ENCODE data around the gene SYNPO. TPM values are rescaled to one million over a fixed set of nuclear protein-coding genes. Genes with fewer than 3 reads are reported as not detected.
A peak's percentile ranks its signal among the peaks of the same experiment; 100 is the strongest.

Gene SYNPO
- total and polyA plus RNA-seq, 2 donors from 2014 or later, result 46.3 to 87.6 TPM

DNA sequence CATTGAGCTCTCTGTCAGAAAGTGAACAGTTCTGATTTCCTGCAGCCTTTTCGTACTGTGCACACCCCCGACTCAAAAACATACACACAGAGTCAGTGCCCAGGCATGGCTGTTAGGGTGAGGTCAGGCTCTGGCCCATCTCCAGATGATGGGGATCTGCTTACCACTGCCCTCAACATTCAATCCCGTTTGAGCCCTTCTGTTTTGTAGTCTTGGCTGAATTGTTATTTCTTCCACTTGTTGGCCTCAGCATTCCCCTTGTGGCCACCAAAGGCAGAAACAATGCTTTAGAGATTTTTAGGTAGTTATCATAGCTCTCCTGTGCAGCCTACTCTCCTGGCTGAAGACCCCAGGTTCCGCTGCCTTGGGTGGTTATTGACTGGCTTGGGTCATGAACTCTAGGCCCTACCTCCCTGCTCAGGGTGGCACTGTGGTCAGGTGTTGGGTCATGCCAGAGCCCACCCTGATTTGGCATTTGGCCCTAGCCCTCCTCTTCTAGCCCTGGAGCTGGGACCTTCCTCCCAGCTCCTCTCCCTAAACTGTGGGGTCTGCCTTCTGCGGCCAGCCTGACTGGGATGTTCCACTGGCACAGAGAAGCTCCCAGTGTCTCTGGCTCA, 12.8 kb downstream of the SYNPO start:
- H3K27ac ChIP-seq (ENCODE audit: low read depth in 2 of 2, low read length in 2 of 2), result no peak overlapping the region
- intact Hi-C loops (cut with DNase I), result loop anchor here (10.0 kb wide), 1 partner anchor 68 kb away; no protein-coding TSS in a partner anchor
- no peak overlapping the region for H3K4me3 ChIP-seq (ENCODE audit: low read length in 3 of 3)
- DNase-seq, result peak in 1 of 5 donors; percentile 33
- TF ChIP-seq, protein P1, sequence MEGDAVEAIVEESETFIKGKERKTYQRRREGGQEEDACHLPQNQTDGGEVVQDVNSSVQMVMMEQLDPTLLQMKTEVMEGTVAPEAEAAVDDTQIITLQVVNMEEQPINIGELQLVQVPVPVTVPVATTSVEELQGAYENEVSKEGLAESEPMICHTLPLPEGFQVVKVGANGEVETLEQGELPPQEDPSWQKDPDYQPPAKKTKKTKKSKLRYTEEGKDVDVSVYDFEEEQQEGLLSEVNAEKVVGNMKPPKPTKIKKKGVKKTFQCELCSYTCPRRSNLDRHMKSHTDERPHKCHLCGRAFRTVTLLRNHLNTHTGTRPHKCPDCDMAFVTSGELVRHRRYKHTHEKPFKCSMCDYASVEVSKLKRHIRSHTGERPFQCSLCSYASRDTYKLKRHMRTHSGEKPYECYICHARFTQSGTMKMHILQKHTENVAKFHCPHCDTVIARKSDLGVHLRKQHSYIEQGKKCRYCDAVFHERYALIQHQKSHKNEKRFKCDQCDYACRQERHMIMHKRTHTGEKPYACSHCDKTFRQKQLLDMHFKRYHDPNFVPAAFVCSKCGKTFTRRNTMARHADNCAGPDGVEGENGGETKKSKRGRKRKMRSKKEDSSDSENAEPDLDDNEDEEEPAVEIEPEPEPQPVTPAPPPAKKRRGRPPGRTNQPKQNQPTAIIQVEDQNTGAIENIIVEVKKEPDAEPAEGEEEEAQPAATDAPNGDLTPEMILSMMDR (IDR thresholded peaks at IDR 0.05; ENCODE audit: borderline replicate concordance, extremely low read depth, insufficient read depth), result peak; percentile 20
- FAIRE-seq, result no peak
- H3K9me3 ChIP-seq (ENCODE audit: control insufficient read depth in 2 of 3, insufficient read depth in 1 of 3, low read length in 3 of 3), result no peaks in the 10 kb centered on the region
- H3K4me1 ChIP-seq (ENCODE audit: control insufficient read depth in 2 of 3, insufficient read depth in 2 of 3, low read depth in 1 of 3, low read length in 3 of 3), result peaks cover 0 to 12% (median 8%) of the 10 kb centered on the region in 3 donors
- no peaks in the 10 kb centered on the region for H3K27me3 ChIP-seq (ENCODE audit: control insufficient read depth, insufficient read depth, low read length)
- peaks cover 0 to 10% (median 7%) of the 10 kb centered on the region in 3 donors for H3K36me3 ChIP-seq (ENCODE audit: control insufficient read depth in 2 of 3, insufficient read depth in 3 of 3, low read length in 3 of 3)
- no peak overlapping the region for H3K9ac ChIP-seq (ENCODE audit: low read length in 3 of 3)

DNA sequence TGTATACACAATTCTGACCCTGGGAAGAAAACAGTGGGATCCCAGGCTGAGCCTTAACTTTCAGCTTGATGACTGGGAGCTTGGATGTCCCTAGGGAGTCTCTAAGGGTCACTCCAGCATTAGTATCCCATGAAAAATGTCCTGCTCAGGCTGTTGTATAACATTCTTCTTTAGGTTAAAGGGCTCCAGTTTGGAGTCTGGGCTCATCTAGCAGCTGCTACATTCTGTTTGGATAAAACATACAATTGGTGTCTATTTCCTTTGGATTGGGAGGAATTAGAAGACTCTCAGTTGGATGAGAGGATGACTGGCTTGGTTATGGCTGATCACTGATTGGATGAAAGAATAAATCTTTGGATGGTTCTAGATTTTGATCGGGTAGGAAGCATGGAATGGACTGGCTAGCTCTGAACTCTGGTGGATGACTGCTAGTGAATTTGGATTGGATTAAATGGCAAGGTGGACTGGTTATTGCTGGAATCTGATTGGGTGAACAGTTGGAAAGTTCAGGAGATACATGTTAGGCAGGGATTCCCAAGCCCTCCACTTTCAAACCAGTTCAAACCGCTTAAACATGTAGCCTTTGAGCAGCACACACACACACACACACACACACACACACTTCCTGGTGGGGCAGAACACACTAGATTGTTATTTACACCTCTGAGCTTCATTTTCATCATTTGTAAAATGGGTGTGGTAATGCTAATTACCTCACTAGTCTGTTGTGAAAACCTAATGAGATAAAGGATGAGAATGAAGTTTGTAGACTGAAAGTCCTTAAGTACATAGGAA, 13.5 kb downstream of the SYNPO start:
- Histone ChIP-seq H3K4me1 (ENCODE audit: control insufficient read depth in 2 of 3, insufficient read depth in 2 of 3, low read depth in 1 of 3, low read length in 3 of 3) (peaks cover 0 to 12% (median 5%) of the 10 kb centered on the region in 3 donors), H3K4me3 (ENCODE audit: low read length in 3 of 3) (no peak overlapping the region), H3K27ac (ENCODE audit: low read depth in 2 of 2, low read length in 2 of 2) (no peak overlapping the region), H3K9me3 (ENCODE audit: control insufficient read depth in 2 of 3, insufficient read depth in 1 of 3, low read length in 3 of 3) (no peaks in the 10 kb centered on the region), H3K27me3 (ENCODE audit: control insufficient read depth, insufficient read depth, low read length) (no peaks in the 10 kb centered on the region), H3K36me3 (ENCODE audit: control insufficient read depth in 2 of 3, insufficient read depth in 3 of 3, low read length in 3 of 3) (peaks cover 0 to 7% (median 4%) of the 10 kb centered on the region in 3 donors), H3K9ac (ENCODE audit: low read length in 3 of 3) (no peak overlapping the region)
- DNase-seq, result peak in 1 of 5 donors; percentile 28
- intact Hi-C loops (cut with DNase I), result loop anchor here (10.0 kb wide), 1 partner anchor 69 kb away; no protein-coding TSS in a partner anchor
- TF ChIP-seq, protein P1 (IDR thresholded peaks at IDR 0.05; ENCODE audit: borderline replicate concordance, extremely low read depth, insufficient read depth), result no peak
- FAIRE-seq, result no peak

DNA sequence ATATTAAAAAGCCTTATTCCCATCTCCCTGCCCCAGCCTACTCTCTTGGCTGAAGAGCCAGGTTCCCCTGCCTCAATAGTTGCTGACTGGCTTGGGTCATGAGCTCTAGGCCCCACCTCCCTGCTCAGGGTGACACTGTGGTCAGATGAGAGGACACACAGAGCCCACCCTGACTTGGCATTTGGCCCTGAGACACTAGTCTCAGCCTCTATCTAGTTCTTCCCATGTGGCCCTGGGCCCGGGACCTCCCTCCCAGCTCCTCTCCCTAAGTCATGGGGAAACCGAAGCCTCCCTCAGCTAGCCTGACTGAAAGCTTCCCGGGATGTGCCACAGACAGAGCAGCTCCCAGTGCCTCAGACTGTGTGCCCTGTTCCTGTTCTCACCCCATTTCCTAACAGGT, 14.8 kb downstream of the SYNPO start:
- Histone ChIP-seq H3K9ac (ENCODE audit: low read length in 3 of 3) (no peak overlapping the region), H3K4me1 (ENCODE audit: control insufficient read depth in 2 of 3, insufficient read depth in 2 of 3, low read depth in 1 of 3, low read length in 3 of 3) (peaks cover 0 to 12% (median 5%) of the 10 kb centered on the region in 3 donors), H3K36me3 (ENCODE audit: control insufficient read depth in 2 of 3, insufficient read depth in 3 of 3, low read length in 3 of 3) (peaks cover 0 to 5% (median 4%) of the 10 kb centered on the region in 3 donors), H3K27me3 (ENCODE audit: control insufficient read depth, insufficient read depth, low read length) (no peaks in the 10 kb centered on the region), H3K4me3 (ENCODE audit: low read length in 3 of 3) (no peak overlapping the region), H3K9me3 (ENCODE audit: control insufficient read depth in 2 of 3, insufficient read depth in 1 of 3, low read length in 3 of 3) (no peaks in the 10 kb centered on the region), H3K27ac (ENCODE audit: low read depth in 2 of 2, low read length in 2 of 2) (peak overlapping the region in 1 of 2 donors; percentile 43)
- intact Hi-C loops (cut with DNase I), result loop anchor here (5.0 to 10.0 kb wide), 2 partner anchors 70 to 93 kb away; no protein-coding TSS in a partner anchor
- no peak for FAIRE-seq
- TF ChIP-seq, protein P1 (IDR thresholded peaks at IDR 0.05; ENCODE audit: borderline replicate concordance, extremely low read depth, insufficient read depth), result no peak
- peak in 1 of 5 donors; percentile 40 for DNase-seq
